GM19463 (cell line): ENCODE measurements around the gene MECR.
A peak's percentile ranks its signal among the peaks of the same experiment; 100 is the strongest.

ENCODE experiments used
- ATAC-seq: cut with Tn5 transposase; IDR thresholded peaks from one replicate; pipeline ENCODE4 v1.9.1; 2021; ENCODE audit warnings: mild to moderate bottlenecking, moderate library complexity; ENCODE audit not compliant: unreplicated experiment

Gene MECR

GRCh38 chr1:29202584-29203340, 28.0 kb downstream of the MECR start:
- ATAC-seq = peak; percentile 72

- no peak for ATAC-seq
Observed at GRCh38 chr1:29202053-29202452, 28.7 kb downstream of the MECR start.

- no peak for ATAC-seq
Observed at GRCh38 chr1:29201595-29202051, 29.1 kb downstream of the MECR start.

- no peak for ATAC-seq
Observed at GRCh38 chr1:29200906-29201594, 29.7 kb downstream of the MECR start.

- no peak for ATAC-seq
Observed at GRCh38 chr1:29197993-29198392, 32.7 kb downstream of the MECR start.

GRCh38 chr1:29197590-29197924, 33.2 kb downstream of the MECR start:
- ATAC-seq = no peak

- ATAC-seq = no peak
Observed at GRCh38 chr1:29196863-29197589, 33.7 kb downstream of the MECR start.

GRCh38 chr1:29195881-29196291, 34.8 kb downstream of the MECR start:
- ATAC-seq = no peak

GRCh38 chr1:29193879-29194455, 36.8 kb downstream of the MECR start:
- ATAC-seq = no peak

GRCh38 chr1:29190718-29191117, 40.0 kb downstream of the MECR start:
- ATAC-seq = no peak

GRCh38 chr1:29186707-29187106, 44.0 kb downstream of the MECR start:
- ATAC-seq = no peak

GRCh38 chr1:29186252-29186651, 44.5 kb downstream of the MECR start:
- no peak for ATAC-seq

- ATAC-seq = no peak
Observed at GRCh38 chr1:29183287-29183686, 47.4 kb downstream of the MECR start.

- ATAC-seq = peak; percentile 89
Observed at GRCh38 chr1:29181413-29182225, 49.1 kb downstream of the MECR start, which contains the start of gene SRSF4. Gene SRSF4, minus strand, starts transcription at chr1:29181900. Its CDS starts 148 bp downstream, at chr1:29181752.

- ATAC-seq = no peak
Observed at GRCh38 chr1:29180497-29181412, 50.0 kb downstream of the MECR start.

GRCh38 chr1:29179641-29180184, 51.0 kb downstream of the MECR start:
- ATAC-seq = no peak

GRCh38 chr1:29177022-29177705, 53.6 kb downstream of the MECR start:
- no peak for ATAC-seq

- no peak for ATAC-seq
Observed at GRCh38 chr1:29176576-29176975, 54.2 kb downstream of the MECR start.
